K562 (cell line): ENCODE results near the gene CDPF1. TPM values are rescaled to one million over a fixed set of nuclear protein-coding genes. Genes with fewer than 3 reads are reported as not detected.

Experiments
- ATAC-seq: fragments of 200-7000 bp; cut with Tn5 transposase; 3 replicates; pipeline ENCODE4 v1.9.1; 2020; ENCODE audit warnings: moderate library complexity
- BruUV-seq: library from RNA; stranded (reverse); fragments of 400-500 nt; replicated peaks from 2 replicates; lab custom pipeline; 2021; lab: Mats Ljungman, UMichigan
- CTCF ChIA-PET: fragments of 300-600 bp; formaldehyde crosslinking; extraction: SDS; loops from one replicate; lab custom pipeline; 2021; ENCODE audit warnings: low intra/inter-chr PET ratio; lab: Yijun Ruan, JAX
- POLR2A ChIA-PET: fragments of 300-600, 350-650 bp; sonication (Branson Sonifier 250); formaldehyde crosslinking; extraction: SDS; loops from one replicate; lab custom pipeline; 2021; ENCODE audit warnings: antibody characterized with exemption, inconsistent platforms; lab: Yijun Ruan, JAX
- DNase-seq, 4 experiments: peaks; one replicate each; pipeline versions ENCODE4 v3.0.0 to v3.0.0-alpha.2; 2011 to 2018; ENCODE audit warnings: low spot score in 3 of 4, mixed read lengths in 3 of 4; ENCODE audit errors: extremely low read depth in 1 of 4
- FAIRE-seq: peaks from 2 replicates; lab custom pipeline; 2011; peaks lifted over from hg19 to GRCh38; lab: Jason Lieb, UNC
- H2AFZ ChIP-seq: 2 replicates; pipeline ENCODE4 v1.6.0; 2011; ENCODE audit warnings: low read depth, low read length, control low read depth, inconsistent platforms
- H3K27ac ChIP-seq: fragments of 200-600 bp; 3 replicates; pipeline ENCODE4 v1.8.0; 2011; ENCODE audit warnings: low read depth, mild to moderate bottlenecking, control low read depth, inconsistent platforms, low read length, moderate library complexity, mixed read lengths; ENCODE audit errors: extremely low read depth
- H3K27me3 ChIP-seq, 2 experiments: fragments of 300-600 bp in 1 of 2; 2 replicates in 1 of 2; 3 replicates in 1 of 2; pipeline versions ENCODE4 v1.6.0 to v1.8.0; 2011; ENCODE audit warnings: inconsistent platforms in 2 of 2, low read length in 2 of 2, mild to moderate bottlenecking in 1 of 2, mixed read lengths in 1 of 2, moderate library complexity in 1 of 2; ENCODE audit not compliant: control insufficient read depth in 2 of 2, insufficient read depth in 2 of 2
- H3K36me3 ChIP-seq: fragments of 300-600 bp; 3 replicates; pipeline ENCODE4 v1.8.0; 2011; ENCODE audit warnings: mild to moderate bottlenecking, low read length, inconsistent platforms; ENCODE audit not compliant: control insufficient read depth, insufficient read depth
- H3K4me1 ChIP-seq, 2 experiments: fragments of 200-600 bp in 1 of 2; replicated peaks in 1 of 2; 2 replicates in 1 of 2; 3 replicates in 1 of 2; pipeline versions ENCODE4 v1.5.1 to v1.8.0; 2011; ENCODE audit warnings: inconsistent platforms in 2 of 2, low read length in 2 of 2, mild to moderate bottlenecking in 1 of 2, mixed read lengths in 1 of 2, moderate library complexity in 1 of 2; ENCODE audit not compliant: control insufficient read depth in 2 of 2, insufficient read depth in 2 of 2
- H3K4me2 ChIP-seq: 2 replicates; pipeline ENCODE4 v1.6.1; 2011; ENCODE audit warnings: low read length, control low read depth, inconsistent platforms, mixed read lengths; ENCODE audit not compliant: insufficient read depth
- H3K4me3 ChIP-seq: fragments of 200-600 bp; sonication (generic), shearing (Covaris generic); 2 replicates; pipeline ENCODE4 v1.5.1; 2016; ENCODE audit warnings: control low read depth, inconsistent platforms
- H3K79me2 ChIP-seq: fragments of 200-600 bp; 3 replicates; pipeline ENCODE4 v1.8.0; 2011; ENCODE audit warnings: low read length, inconsistent platforms; ENCODE audit not compliant: control insufficient read depth, insufficient read depth
- H3K9ac ChIP-seq, 2 experiments: 2 replicates each; pipeline versions ENCODE4 v1.6.0 to v1.6.1; 2011; ENCODE audit warnings: low read depth in 2 of 2, low read length in 2 of 2, control low read depth in 1 of 2, inconsistent platforms in 1 of 2, mild to moderate bottlenecking in 1 of 2, mixed read lengths in 1 of 2; ENCODE audit not compliant: insufficient read depth in 1 of 2
- H3K9me1 ChIP-seq: one replicate; pipeline ENCODE4 v1.6.0; 2011; ENCODE audit warnings: inconsistent platforms, mild to moderate bottlenecking, low read length, moderate library complexity; ENCODE audit not compliant: control insufficient read depth, insufficient read depth
- H3K9me3 ChIP-seq: replicated peaks from 2 replicates; pipeline ENCODE4 v1.5.1; 2011; ENCODE audit warnings: low read depth, low read length, inconsistent platforms; ENCODE audit not compliant: control insufficient read depth, insufficient read depth
- H4K20me1 ChIP-seq: replicated peaks from 2 replicates; pipeline ENCODE4 v1.6.1; 2011; ENCODE audit warnings: low read length, inconsistent platforms, mixed read lengths; ENCODE audit not compliant: control insufficient read depth, insufficient read depth
- EWSR1 ChIP-seq: fragments of 450-650 bp; IDR thresholded peaks from 2 replicates; pipeline ENCODE4 v1.6.1; 2018; ENCODE audit warnings: borderline replicate concordance, mild to moderate bottlenecking, low read depth, moderate library complexity; ENCODE audit not compliant: partially characterized antibody
- NFRKB ChIP-seq: fragments of 450-650 bp; IDR thresholded peaks from 2 replicates; pipeline ENCODE4 v1.6.1; 2016; ENCODE audit warnings: low read depth
- PCBP2 ChIP-seq: fragments of 200-400 bp; formaldehyde crosslinking; IDR thresholded peaks from 2 replicates; pipeline ENCODE4 v1.6.1; 2018; ENCODE audit warnings: low read length, low read depth, mild to moderate bottlenecking, moderate library complexity; ENCODE audit not compliant: poor library complexity, severe bottlenecking
- POLR2G ChIP-seq: fragments of 200-400 bp; formaldehyde crosslinking; IDR thresholded peaks from 2 replicates; pipeline ENCODE4 v1.6.1; 2017; ENCODE audit warnings: low read depth, mild to moderate bottlenecking, antibody characterized with exemption, low read length, moderate library complexity
- RBFOX2 ChIP-seq: fragments of 200-400 bp; formaldehyde crosslinking; IDR thresholded peaks from 2 replicates; pipeline ENCODE4 v1.6.1; 2017; ENCODE audit warnings: low read depth, mild to moderate bottlenecking, low read length, moderate library complexity
- SIRT6 ChIP-seq: IDR thresholded peaks from one replicate; pipeline ENCODE4 v1.6.1; 2012; ENCODE audit warnings: low read depth, mild to moderate bottlenecking, control low read depth, inconsistent platforms, low read length, moderate library complexity
- SREBF1 ChIP-seq: fragments of 150-350 bp; IDR thresholded peaks from 2 replicates; pipeline ENCODE4 v1.6.1; 2014; ENCODE audit warnings: antibody characterized with exemption, low read depth, low read length, borderline replicate concordance
- XRCC4 ChIP-seq: IDR thresholded peaks from one replicate; pipeline ENCODE4 v1.6.1; 2011; ENCODE audit not compliant: insufficient read depth, insufficient read length; ENCODE audit errors: extremely low read depth
- ZNF316 ChIP-seq: fragments of 450-650 bp; IDR thresholded peaks from 2 replicates; pipeline ENCODE4 v1.6.1; 2016
- WGBS: fragments of 100-300 bp; shearing (Covaris generic); methylation state at CpG from one replicate; pipeline ENCODE4 v1.1.6; 2016; ENCODE audit warnings: low coverage, mixed read lengths; ENCODE audit not compliant: insufficient coverage; ENCODE audit errors: missing lambda C conversion rate; 5-methylcytosine and 5-hydroxymethylcytosine counted together
- in situ Hi-C: fragments of 300-500 bp; cut with MboI; formaldehyde crosslinking; loops from 4 replicates; pipeline ENCODE4 v1.15.0; 2018; ENCODE audit warnings: inconsistent platforms, mixed read lengths
- intact Hi-C: fragments of 100-400 bp; cut with micrococcal nuclease; formaldehyde crosslinking; loops from 2 replicates; pipeline ENCODE4 v1.14.2; 2022
- polyA plus RNA-seq, 8 experiments: library from polyadenylated mRNA; depleted of rRNA in 4 of 8; stranded (reverse) in 5 of 8; unstranded in 3 of 8; fragments of >200 nt; fragmentation: Nextera tagmentation in 2 of 8; fragmentation: Illumina TruSeq in 1 of 8; extraction: Ambion mirVana in 2 of 8; extraction: Trizol in 1 of 8; gene quantifications; 2 replicates each; pipeline versions ENCODE4 v1.2.1 to v1.2.3, GENCODE V29; 2011 to 2014; ENCODE audit warnings: inconsistent platforms in 1 of 8, missing spikeins in 1 of 8
- total RNA-seq, 7 experiments: library from RNA; depleted of rRNA in 6 of 7; stranded (reverse); fragments of >200 nt in 6 of 7; fragmentation: Illumina TruSeq in 2 of 7; extraction: Trizol in 2 of 7; gene quantifications; 2 replicates each; pipeline versions ENCODE4 v1.2.1 to v1.2.3, GENCODE V29; 2011 to 2021; ENCODE audit warnings: low replicate concordance in 1 of 7
- TF ChIP-seq, protein P1 (sequence below): fragments of 250-450 bp; sonication (Bioruptor Pico); IDR thresholded peaks from 2 replicates; pipeline ENCODE4 v1.6.1; 2021; ENCODE audit warnings: mild to moderate bottlenecking

The CDPF1 gene
- total and polyA plus RNA-seq, 9 of the 15 experiments (the other 6 are each of a cell fraction or from before 2014, with no cell fraction given) = 0.84 to 19.5 (median 9.1) TPM

DNA sequence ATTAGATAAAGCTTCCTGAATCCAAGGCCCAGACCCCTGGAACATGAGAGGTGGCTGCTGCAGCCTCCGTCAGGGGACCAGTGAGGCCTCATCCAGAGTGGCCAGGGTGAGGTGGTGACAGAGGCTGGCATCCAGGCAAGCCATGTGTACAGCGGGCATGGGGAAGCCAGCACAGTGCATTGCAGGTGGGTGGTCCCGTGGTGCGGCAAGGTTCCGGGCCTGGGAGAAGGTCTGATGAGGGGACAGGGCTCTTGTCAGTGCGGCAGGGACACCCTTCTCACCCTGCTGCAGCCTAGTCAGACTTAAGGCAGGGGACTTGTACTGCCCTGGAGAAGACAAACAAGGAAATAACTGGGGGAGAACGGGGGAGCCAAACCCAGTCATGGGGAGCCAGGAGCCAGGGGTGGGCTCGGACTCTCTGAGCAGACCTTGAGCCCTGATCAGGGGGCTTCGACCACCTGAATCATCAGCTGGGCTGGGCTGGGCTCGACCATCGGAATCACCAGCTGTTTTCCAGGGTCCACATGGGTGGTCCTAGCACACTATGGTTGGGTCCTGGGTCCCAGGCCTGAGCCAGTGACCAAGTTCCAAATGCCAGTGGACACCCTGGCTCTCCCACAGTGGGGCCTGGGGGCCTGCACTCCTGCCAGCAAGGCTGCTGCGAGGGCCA, 22.8 kb upstream of the CDPF1 start:
- no TSS peak for BruUV-seq
- H3K4me3 ChIP-seq = no peak overlapping the region
- H3K4me1 ChIP-seq = peaks cover 0 to 19% of the 10 kb centered on the region in 2 experiments; a peak in 3 of 5 replicates
- H3K9me3 ChIP-seq = no peaks in the 10 kb centered on the region
- H3K4me2 ChIP-seq = no peak overlapping the region
- FAIRE-seq (no peak), ATAC-seq (no peak), DNase-seq (no peak)
- H2AFZ ChIP-seq = no peak overlapping the region
- intact Hi-C loops = no loop called here
- H3K9ac ChIP-seq = no peak overlapping the region; a peak in 1 of 4 replicates
- ChIA-PET CTCF (no interaction called here), POLR2A (interaction anchor here (0.7 kb wide), 1 partner anchor 153 kb away, joined by 3 read pairs; no protein-coding TSS in a partner anchor)
- H3K27me3 ChIP-seq = no peaks in the 10 kb centered on the region
- H3K36me3 ChIP-seq = peaks cover 52% of the 10 kb centered on the region; the same call in 2 of the 3 replicates
- H4K20me1 ChIP-seq = no peaks in the 10 kb centered on the region
- in situ Hi-C loops = no loop called here
- H3K9me1 ChIP-seq = peaks cover 2% of the 10 kb centered on the region
- TF ChIP-seq NFRKB = no peak
- no peak for TF ChIP-seq SIRT6
- no peak for TF ChIP-seq XRCC4
- TF ChIP-seq SREBF1 = no peak
- no peak for TF ChIP-seq PCBP2
- 0 out of 2 replicates have a peak, but pooled peaks have one; percentile 15 for TF ChIP-seq POLR2G
- TF ChIP-seq RBFOX2 = 0 out of 2 replicates have a peak, but pooled peaks have one; percentile 32
- TF ChIP-seq EWSR1 = no peak
- no peak for TF ChIP-seq ZNF316
- TF ChIP-seq, protein P1, sequence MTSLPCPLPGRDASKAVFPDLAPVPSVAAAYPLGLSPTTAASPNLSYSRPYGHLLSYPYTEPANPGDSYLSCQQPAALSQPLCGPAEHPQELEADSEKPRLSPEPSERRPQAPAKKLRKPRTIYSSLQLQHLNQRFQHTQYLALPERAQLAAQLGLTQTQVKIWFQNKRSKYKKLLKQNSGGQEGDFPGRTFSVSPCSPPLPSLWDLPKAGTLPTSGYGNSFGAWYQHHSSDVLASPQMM (CRISPR knock-in tag) = no peak
- H3K27ac ChIP-seq = no peak overlapping the region
- 96% methylated on average over 4 of the region's 12 CpGs for WGBS
- peaks cover 16% of the 10 kb centered on the region for H3K79me2 ChIP-seq
